IPS-20b (cell line): ENCODE results near the gene IL17REL.
"Not testable (repeated sequence)": the region's sequence is repeated elsewhere in the genome, so short reads cannot be mapped to it uniquely, and the experiment has no call there.

Source experiments
- H3K27ac ChIP-seq: one replicate; pipeline ENCODE4 v1.5.1; 2013; ENCODE audit warnings: low read length
- H3K27me3 ChIP-seq: 2 replicates; pipeline ENCODE4 v1.6.1; 2013; ENCODE audit warnings: mild to moderate bottlenecking, low read length, inconsistent platforms; ENCODE audit not compliant: insufficient read depth
- H3K36me3 ChIP-seq: 2 replicates; pipeline ENCODE4 v1.6.1; 2013; ENCODE audit warnings: low read depth, mild to moderate bottlenecking, inconsistent platforms, low read length, moderate library complexity; ENCODE audit not compliant: insufficient read depth
- H3K4me1 ChIP-seq: 2 replicates; pipeline ENCODE4 v1.6.1; 2013; ENCODE audit warnings: mild to moderate bottlenecking, control low read depth, inconsistent platforms, low read length, moderate library complexity; ENCODE audit not compliant: insufficient read depth
- H3K4me3 ChIP-seq: 2 replicates; pipeline ENCODE4 v1.5.1; 2013; ENCODE audit warnings: mild to moderate bottlenecking, low read length, inconsistent platforms
- H3K9ac ChIP-seq: 2 replicates; pipeline ENCODE4 v1.6.1; 2013; ENCODE audit warnings: low read depth, mild to moderate bottlenecking, inconsistent platforms, low read length, moderate library complexity
- H3K9me3 ChIP-seq: 2 replicates; pipeline ENCODE4 v1.6.1; 2013; ENCODE audit warnings: mild to moderate bottlenecking, low read depth, low read length, inconsistent platforms; ENCODE audit not compliant: insufficient read depth

The IL17REL gene

DNA sequence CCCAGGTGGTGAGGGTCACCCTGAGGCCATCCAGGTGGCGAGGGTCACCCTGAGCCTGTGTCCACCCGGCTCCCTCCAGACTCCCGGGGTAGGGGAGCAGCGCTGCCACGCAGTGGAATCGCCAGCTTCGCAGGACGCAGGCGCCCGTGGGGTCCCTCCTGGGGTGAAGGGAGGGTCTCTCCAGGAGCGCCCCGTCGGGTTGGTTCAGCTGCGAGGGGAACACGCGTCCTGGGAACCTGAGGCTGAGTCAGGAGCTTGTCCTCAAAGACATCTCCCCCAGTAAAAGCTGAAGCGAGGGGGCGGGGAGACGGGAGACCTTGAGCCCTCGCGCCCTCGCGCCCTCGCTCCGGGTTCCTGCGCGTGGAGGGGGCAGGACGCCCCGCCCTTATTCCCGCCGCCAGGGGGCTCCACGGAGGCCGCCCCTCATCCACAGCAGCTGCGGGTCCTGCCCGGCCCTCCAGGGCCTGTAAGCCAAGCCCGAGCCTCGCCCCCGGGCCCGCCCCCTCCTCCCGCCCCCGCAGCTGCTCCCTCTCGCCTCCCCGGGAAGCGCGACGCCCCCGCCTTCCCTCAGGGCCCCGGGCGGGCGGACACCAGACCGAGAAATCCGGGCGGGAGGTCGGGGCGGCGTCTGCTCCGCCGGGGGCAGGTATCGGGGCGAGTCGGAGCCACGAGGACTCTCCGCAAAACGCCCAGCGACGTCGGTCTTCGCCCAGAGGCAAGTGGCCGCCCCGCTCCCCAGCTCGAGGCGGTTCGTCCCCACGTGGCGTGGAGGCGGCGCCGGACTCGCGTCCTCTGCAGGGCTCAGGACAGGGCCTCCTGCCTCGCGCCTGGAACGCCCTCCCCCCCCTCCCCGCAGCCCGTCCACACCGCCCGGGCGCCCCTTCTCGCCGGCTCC lies 29.2 kb downstream of the IL17REL start:
- no peak overlapping the region; the same call in 1 of the 2 replicates for H3K4me3 ChIP-seq
- H3K27me3 ChIP-seq = peaks cover 46% of the 10 kb centered on the region
- no peak overlapping the region for H3K27ac ChIP-seq
- H3K4me1 ChIP-seq = no peaks in the 10 kb centered on the region
- no peak overlapping the region for H3K9ac ChIP-seq
- no peaks in the 10 kb centered on the region for H3K36me3 ChIP-seq
- no peaks in the 10 kb centered on the region; the same call in 1 of the 2 replicates for H3K9me3 ChIP-seq

DNA sequence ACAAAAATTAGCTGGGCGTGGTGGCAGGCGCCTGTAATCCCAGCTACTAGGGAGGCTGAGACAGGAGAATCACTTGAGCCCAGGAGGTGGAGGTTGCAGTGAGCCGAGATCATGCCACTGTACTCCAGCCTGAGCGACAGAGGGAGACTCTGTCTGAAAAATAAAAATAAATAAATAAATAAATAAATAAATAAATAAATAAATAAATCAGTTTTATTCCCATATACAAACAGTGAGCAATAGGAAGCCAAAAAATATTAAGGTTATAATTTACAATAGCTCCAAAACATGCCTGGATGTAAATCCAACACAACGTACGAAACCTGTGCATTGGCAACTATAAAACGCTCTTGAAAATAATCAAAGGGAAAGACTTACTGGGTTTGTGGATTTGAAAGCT lies 30.8 kb downstream of the IL17REL start:
- not testable (repeated sequence) for H3K27ac ChIP-seq, H3K4me3 ChIP-seq, H3K9me3 ChIP-seq, H3K36me3 ChIP-seq, H3K9ac ChIP-seq, H3K4me1 ChIP-seq
- peaks cover 46% of the 10 kb centered on the region for H3K27me3 ChIP-seq

DNA sequence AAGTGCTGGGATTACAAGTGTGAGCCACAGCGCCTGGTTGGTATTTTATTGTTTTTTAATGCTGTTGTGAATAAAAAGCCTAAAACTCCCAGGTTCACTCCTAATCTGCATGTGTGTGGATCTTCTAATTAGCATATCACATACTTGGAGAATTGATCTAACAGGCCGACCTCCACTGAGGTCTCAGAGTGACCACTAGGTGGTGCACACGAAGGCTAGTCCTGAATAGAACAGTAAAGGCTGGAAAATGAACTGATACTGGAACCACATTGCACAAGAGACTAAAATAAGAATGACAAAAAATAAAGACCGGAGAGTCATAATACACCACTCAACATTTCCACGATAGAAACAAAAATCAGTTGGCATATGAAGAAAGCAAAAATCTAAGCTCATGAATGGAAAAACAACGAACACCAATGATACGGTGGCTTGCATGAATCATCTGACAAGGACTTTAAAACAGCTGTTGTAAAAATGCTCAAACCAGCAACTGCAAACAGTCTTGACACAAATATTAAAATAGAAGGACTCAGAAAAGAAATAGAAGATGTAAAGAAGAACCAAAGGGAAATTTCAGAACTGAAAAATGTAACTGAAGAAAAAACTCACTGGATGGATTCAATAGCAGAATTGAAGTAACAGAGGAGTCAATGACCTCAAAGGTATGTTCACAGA lies 32.8 kb downstream of the IL17REL start:
- Histone ChIP-seq H3K27ac (no peak overlapping the region), H3K4me1 (no peaks in the 10 kb centered on the region), H3K4me3 (no peak overlapping the region), H3K27me3 (peaks cover 28% of the 10 kb centered on the region), H3K9me3 (no peaks in the 10 kb centered on the region; the same call in 1 of the 2 replicates), H3K36me3 (no peaks in the 10 kb centered on the region), H3K9ac (no peak overlapping the region)

DNA sequence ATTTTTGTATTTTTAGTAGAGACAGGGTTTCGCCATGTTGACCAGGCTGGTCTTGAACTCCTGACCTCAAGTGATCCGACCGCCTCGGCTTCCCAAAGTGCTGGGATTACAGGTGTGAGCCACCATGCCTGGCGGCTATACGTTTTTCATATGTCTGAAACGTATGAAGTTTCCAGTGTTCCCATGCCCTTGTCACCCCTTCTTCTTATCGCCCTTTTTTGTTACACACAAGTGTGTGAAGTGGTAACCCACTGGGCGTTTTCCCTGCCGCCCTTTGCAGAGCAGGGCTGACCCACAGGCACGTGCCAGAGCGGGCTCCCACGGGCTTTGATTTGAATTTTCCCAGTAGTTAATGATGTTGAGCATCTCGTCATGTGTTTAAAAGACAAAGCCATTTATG lies 35.0 kb downstream of the IL17REL start:
- Histone ChIP-seq H3K9me3 (no peaks in the 10 kb centered on the region; the same call in 1 of the 2 replicates), H3K4me3 (no peak overlapping the region), H3K9ac (no peak overlapping the region), H3K36me3 (no peaks in the 10 kb centered on the region), H3K4me1 (no peaks in the 10 kb centered on the region), H3K27me3 (peaks cover 15% of the 10 kb centered on the region), H3K27ac (no peak overlapping the region)

DNA sequence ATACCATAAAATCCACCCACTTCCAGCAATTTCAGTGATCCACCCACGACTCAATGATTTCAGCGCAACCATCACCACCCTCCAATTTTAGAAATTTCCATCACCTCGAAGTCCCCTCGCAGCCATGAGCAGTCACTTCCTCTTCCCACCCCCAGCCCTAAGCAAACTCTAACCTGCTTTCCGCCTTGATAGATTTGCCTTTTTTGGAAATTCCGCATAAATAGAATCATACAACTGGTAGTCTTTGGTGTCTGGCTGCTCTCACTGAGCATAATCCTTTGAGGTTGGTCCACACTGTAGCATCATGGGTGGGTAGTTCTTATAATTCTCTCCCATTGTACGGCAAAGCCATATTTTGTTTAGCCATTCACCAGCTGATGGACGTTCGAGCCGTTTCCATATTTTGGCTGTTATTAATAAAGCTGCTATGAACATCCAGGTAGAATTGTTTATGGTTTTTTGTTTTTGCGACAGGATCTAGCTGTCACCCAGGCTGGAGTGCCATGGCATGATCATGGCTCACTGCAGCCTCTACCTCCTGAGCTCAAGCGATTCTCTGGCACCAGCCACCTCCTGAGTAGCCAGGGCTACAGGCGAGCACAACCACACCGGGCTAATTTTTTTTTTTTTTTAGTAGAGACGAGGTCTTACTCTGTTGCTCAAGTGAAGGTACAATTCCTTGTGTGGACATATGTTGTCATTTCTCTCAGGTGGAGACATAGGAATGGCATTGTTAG lies 36.0 kb downstream of the IL17REL start:
- Histone ChIP-seq H3K4me1 (no peaks in the 10 kb centered on the region), H3K9ac (no peak overlapping the region), H3K9me3 (no peaks in the 10 kb centered on the region; the same call in 1 of the 2 replicates), H3K27me3 (peaks cover 18% of the 10 kb centered on the region), H3K27ac (no peak overlapping the region), H3K4me3 (no peak overlapping the region), H3K36me3 (no peaks in the 10 kb centered on the region)

DNA sequence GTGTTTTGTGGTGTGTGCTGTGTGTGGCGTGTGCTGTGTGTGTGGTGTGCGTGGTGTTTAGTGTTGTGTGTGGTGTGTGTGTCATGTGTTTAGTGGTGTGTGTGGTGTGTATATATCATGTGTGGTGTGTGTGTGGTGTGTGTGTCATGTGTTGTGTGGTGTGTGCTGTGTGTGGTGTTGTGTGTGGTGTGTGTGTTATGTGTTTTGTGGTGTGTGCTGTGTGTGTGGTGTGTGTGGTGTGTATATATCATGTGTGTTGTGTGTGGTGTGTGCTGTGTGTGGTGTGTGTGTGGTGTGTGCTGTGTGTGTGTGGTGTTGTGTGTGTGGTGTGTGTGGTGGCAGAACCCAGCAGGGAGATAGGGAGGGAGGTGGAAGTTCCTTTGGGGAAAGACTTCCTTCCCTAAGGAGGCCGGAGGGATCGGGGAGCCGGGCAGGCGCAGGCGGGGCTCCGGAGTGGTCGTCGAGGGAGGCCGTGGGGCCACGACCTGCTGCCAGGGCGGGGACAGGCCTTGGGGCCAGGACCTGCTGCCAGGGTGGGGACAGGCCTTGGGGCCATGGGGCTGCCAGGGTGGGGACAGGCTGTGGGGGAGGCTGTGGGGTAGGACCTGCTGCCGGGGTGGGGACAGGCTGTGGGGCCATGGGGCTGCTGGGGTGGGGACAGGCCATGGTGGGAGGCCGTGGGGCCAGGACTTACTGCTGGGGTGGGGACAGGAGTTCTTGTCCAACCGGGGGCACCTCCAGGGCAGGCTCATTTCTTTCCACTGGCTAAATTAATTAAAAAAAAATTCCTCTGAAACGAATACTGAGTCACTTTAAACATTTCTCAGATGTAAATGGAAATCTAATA lies 36.8 kb downstream of the IL17REL start:
- Histone ChIP-seq H3K27me3 (peaks cover 27% of the 10 kb centered on the region), H3K9ac (no peak overlapping the region), H3K4me1 (no peaks in the 10 kb centered on the region), H3K9me3 (no peaks in the 10 kb centered on the region; the same call in 1 of the 2 replicates), H3K27ac (no peak overlapping the region), H3K36me3 (no peaks in the 10 kb centered on the region), H3K4me3 (no peak overlapping the region)

DNA sequence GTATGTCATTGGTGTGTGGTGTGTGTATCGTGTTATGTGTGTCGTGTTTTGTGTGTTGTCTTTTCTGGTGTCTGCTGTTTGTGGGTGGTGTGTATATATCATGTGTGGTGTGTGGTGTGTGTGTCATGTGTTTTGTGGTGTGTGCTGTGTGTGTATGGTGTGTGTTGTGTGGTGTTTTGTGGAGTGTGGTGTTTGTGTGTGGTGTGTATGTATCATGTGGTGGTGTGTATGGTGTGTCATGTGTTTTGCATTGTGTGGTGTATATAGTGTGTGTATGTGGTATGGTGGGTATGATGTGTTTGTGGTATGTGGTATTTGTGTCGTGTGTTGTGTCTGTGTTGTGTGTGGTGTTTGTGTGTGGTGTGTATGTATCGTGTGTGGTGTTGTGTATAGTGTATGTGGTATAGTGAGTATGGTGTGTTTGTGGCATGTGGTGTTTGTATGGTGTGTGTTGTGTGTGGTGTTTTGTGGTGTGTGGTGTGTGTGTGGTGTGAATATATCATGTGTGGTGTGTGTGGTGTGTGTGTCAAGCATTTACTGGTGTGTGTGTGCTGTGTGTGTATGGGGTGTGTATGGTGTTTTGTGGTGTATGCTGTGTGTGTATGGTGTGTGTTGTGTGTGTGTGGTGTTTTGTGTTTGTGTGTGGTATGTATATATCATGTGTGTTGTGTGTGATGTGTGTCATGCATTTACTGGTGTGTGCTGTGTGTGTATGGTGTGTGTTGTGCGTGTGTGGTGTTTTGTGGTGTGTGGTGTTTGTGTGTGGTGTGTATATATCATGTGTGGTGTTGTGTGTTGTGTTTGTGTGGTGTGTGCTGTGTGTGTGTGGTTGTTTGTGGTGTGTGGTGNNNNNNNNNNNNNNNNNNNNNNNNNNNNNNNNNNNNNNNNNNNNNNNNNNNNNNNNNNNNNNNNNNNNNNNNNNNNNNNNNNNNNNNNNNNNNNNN lies 39.3 kb downstream of the IL17REL start:
- peaks cover 35% of the 10 kb centered on the region for H3K27me3 ChIP-seq
- H3K9me3 ChIP-seq = no peaks in the 10 kb centered on the region
- H3K4me1 ChIP-seq = peaks cover 3% of the 10 kb centered on the region; the same call in 1 of the 2 replicates
- no peak overlapping the region for H3K9ac ChIP-seq
- H3K4me3 ChIP-seq = no peak overlapping the region
- no peaks in the 10 kb centered on the region for H3K36me3 ChIP-seq
- H3K27ac ChIP-seq = no peak overlapping the region

DNA sequence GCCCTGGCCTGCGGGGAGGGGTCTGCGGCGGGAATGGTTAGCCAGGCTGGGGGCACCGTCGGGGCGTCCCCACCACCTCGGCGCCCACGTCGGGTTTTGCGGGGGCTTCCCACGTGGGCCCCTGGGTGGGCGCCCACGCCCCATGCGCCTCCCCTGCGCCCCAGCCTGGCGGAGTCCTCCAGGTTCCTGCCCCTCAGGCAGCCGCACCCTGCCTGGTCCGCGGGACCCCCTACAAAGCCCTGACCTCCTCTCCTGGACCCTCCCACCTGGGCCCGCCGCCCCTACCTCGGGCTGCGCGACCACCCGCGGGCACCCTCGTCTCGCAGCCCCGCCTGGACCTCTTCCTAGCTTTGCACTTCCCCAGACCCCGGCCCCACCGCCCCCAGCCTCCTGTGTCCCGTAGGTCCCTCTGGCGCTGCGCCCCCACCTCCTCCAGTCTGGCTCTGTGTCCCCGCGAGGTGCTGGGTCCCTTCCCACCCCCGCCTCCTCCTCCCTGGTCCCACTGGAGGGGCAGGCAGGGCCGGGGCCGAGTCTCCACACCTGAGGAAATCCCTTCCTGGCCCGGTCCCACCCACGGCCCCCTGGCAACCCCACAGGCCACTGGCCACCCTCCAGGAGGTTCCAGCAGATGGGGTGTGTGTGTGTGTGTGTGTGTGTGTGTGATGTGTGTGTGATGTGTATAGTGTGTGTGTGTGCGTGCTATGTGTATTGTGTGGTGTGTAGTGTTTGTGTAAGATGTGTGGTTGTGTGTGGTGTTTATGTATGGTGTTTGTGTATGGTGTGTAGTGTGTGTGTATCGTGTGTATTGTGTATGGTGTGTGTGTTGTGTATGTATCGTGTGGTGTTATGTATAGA lies 40.2 kb downstream of the IL17REL start:
- Histone ChIP-seq H3K36me3 (no peaks in the 10 kb centered on the region), H3K4me3 (no peak overlapping the region), H3K9ac (no peak overlapping the region), H3K4me1 (peaks cover 3% of the 10 kb centered on the region; the same call in 1 of the 2 replicates), H3K27me3 (peaks cover 35% of the 10 kb centered on the region), H3K9me3 (no peaks in the 10 kb centered on the region), H3K27ac (no peak overlapping the region)

DNA sequence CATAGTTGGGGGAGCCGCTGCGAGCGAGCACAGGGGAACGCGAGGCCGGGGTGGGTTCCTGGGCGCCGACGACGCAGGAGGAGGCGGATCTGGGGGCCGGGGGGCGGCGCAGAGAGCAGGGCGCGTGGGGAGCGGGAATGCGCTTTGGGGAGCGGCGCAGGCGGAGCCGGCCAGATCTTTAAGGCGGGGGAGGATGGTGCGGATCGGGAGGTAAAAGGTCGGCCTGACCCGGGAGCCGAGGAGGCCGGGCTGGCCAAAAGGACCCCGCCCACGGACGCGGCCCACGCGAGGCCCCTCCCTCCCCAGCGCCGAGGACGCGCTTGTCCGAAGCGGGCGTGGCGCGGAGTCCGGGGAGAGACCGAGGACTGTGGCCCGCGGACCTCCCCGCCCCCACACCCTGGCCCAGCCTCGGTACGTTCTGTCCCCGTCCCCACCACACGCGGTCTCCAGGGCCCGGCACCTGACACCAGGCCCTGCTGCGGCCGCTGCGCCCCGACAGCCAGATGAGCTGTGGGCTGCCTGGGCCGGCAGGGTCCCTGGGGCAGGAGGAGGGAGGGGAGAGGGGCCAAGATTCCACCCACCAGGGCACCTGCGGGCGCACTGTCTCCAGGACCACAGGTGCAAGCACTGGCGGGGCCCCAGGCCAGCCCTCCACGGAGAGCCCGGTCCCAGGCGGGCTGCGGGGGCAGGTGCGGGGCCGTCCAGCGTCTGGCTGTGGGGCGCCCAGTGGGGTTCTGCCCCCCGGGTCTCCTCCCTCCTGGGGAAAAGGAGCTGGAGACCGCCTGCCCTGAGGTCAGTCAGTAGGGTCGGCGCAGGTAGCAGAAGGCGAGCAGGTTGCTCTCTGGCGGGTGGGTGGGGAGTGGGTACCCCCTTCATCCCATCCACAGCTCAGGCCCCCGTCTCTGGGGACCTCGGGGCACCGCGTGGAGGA lies 41.1 kb downstream of the IL17REL start:
- no peak overlapping the region for H3K27ac ChIP-seq
- peaks cover 35% of the 10 kb centered on the region for H3K27me3 ChIP-seq
- H3K9ac ChIP-seq = peak overlapping the region; percentile 16; the same call in 1 of the 2 replicates
- peaks cover 3% of the 10 kb centered on the region; the same call in 1 of the 2 replicates for H3K4me1 ChIP-seq
- no peaks in the 10 kb centered on the region for H3K36me3 ChIP-seq
- peak overlapping the region; percentile 54; the same call in 1 of the 2 replicates for H3K4me3 ChIP-seq
- no peaks in the 10 kb centered on the region for H3K9me3 ChIP-seq
